SK-N-SH treated with all-trans-retinoic acid at 6 μM for 48 hours (cell line): Measurements from ENCODE around the gene SHOX.

Source experiments
- BACH2 ChIP-seq: fragments of 250-450 bp; sonication (Bioruptor Pico); IDR thresholded peaks from 2 replicates; pipeline ENCODE4 v1.9.0; 2021; ENCODE audit warnings: mild to moderate bottlenecking, borderline replicate concordance
- CSDC2 ChIP-seq: fragments of 250-450 bp; sonication (Bioruptor Pico); IDR thresholded peaks from 2 replicates; pipeline ENCODE4 v1.5.0; 2020; ENCODE audit warnings: mild to moderate bottlenecking, moderate library complexity
- ISL1 ChIP-seq: fragments of 250-450 bp; sonication (Bioruptor Pico); IDR thresholded peaks from 2 replicates; pipeline ENCODE4 v2.1.2; 2022; ENCODE audit warnings: mild to moderate bottlenecking, moderate library complexity
- RARB ChIP-seq: fragments of 250-450 bp; sonication (Bioruptor Pico); IDR thresholded peaks from 2 replicates; pipeline ENCODE4 v1.8.0; 2021; ENCODE audit warnings: mild to moderate bottlenecking, moderate library complexity
- TCF4 ChIP-seq: fragments of 250-450 bp; sonication (Bioruptor Pico); IDR thresholded peaks from 2 replicates; pipeline ENCODE4 v1.8.0; 2021; ENCODE audit warnings: mild to moderate bottlenecking, moderate library complexity, borderline replicate concordance
- ZC3H10 ChIP-seq: fragments of 250-450 bp; sonication (Bioruptor Pico); IDR thresholded peaks from 2 replicates; pipeline ENCODE4 v1.5.1; 2021; ENCODE audit warnings: mild to moderate bottlenecking, moderate library complexity
- ZFP30 ChIP-seq: fragments of 450-650 bp; formaldehyde crosslinking; IDR thresholded peaks from 2 replicates; pipeline ENCODE4 v1.5.0; 2022; ENCODE audit warnings: mild to moderate bottlenecking, moderate library complexity
- ZNF565 ChIP-seq: fragments of 450-650 bp; formaldehyde crosslinking; conservative IDR thresholded peaks from 2 replicates; pipeline ENCODE4 v1.5.0; 2020; ENCODE audit warnings: low read depth, mild to moderate bottlenecking, moderate library complexity
- ZNF70 ChIP-seq: fragments of 450-650 bp; formaldehyde crosslinking; IDR thresholded peaks from 2 replicates; pipeline ENCODE4 v1.5.0; 2020; ENCODE audit warnings: mild to moderate bottlenecking, moderate library complexity
- ZNF8 ChIP-seq: fragments of 450-650 bp; formaldehyde crosslinking; IDR thresholded peaks from 2 replicates; pipeline ENCODE4 v1.5.0; 2020; ENCODE audit warnings: mild to moderate bottlenecking, moderate library complexity
- TF ChIP-seq, protein P1 (sequence below): fragments of 250-450 bp; sonication (Bioruptor Pico); IDR thresholded peaks from 2 replicates; pipeline ENCODE4 v1.5.0; 2020; ENCODE audit warnings: mild to moderate bottlenecking, moderate library complexity
- TF ChIP-seq, protein P2 (sequence below): fragments of 250-450 bp; sonication (Bioruptor Pico); IDR thresholded peaks from 2 replicates; pipeline ENCODE4 v1.8.0; 2020; ENCODE audit warnings: mild to moderate bottlenecking, moderate library complexity, borderline replicate concordance
- TF ChIP-seq, protein P3 (sequence below): fragments of 250-450 bp; sonication (Bioruptor Pico); IDR thresholded peaks from 2 replicates; pipeline ENCODE4 v1.5.1; 2021; ENCODE audit warnings: mild to moderate bottlenecking, moderate library complexity

GRCh38 chrX:585115-585808 lies 45.3 kb upstream of the SHOX start:
- TF ChIP-seq, protein P1, sequence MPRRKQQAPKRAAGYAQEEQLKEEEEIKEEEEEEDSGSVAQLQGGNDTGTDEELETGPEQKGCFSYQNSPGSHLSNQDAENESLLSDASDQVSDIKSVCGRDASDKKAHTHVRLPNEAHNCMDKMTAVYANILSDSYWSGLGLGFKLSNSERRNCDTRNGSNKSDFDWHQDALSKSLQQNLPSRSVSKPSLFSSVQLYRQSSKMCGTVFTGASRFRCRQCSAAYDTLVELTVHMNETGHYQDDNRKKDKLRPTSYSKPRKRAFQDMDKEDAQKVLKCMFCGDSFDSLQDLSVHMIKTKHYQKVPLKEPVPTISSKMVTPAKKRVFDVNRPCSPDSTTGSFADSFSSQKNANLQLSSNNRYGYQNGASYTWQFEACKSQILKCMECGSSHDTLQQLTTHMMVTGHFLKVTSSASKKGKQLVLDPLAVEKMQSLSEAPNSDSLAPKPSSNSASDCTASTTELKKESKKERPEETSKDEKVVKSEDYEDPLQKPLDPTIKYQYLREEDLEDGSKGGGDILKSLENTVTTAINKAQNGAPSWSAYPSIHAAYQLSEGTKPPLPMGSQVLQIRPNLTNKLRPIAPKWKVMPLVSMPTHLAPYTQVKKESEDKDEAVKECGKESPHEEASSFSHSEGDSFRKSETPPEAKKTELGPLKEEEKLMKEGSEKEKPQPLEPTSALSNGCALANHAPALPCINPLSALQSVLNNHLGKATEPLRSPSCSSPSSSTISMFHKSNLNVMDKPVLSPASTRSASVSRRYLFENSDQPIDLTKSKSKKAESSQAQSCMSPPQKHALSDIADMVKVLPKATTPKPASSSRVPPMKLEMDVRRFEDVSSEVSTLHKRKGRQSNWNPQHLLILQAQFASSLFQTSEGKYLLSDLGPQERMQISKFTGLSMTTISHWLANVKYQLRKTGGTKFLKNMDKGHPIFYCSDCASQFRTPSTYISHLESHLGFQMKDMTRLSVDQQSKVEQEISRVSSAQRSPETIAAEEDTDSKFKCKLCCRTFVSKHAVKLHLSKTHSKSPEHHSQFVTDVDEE (CRISPR knock-in tag) = no peak
- TF ChIP-seq ZFP30 (CRISPR knock-in tag) (no peak), ISL1 (CRISPR knock-in tag) (no peak), ZNF565 (CRISPR knock-in tag) (no peak), TCF4 (CRISPR knock-in tag) (no peak), ZC3H10 (CRISPR knock-in tag) (no peak), ZNF8 (no peak), CSDC2 (CRISPR knock-in tag) (no peak), BACH2 (CRISPR knock-in tag) (no peak), RARB (CRISPR knock-in tag) (no peak), ZNF70 (CRISPR knock-in tag) (no peak)
- TF ChIP-seq, protein P2, sequence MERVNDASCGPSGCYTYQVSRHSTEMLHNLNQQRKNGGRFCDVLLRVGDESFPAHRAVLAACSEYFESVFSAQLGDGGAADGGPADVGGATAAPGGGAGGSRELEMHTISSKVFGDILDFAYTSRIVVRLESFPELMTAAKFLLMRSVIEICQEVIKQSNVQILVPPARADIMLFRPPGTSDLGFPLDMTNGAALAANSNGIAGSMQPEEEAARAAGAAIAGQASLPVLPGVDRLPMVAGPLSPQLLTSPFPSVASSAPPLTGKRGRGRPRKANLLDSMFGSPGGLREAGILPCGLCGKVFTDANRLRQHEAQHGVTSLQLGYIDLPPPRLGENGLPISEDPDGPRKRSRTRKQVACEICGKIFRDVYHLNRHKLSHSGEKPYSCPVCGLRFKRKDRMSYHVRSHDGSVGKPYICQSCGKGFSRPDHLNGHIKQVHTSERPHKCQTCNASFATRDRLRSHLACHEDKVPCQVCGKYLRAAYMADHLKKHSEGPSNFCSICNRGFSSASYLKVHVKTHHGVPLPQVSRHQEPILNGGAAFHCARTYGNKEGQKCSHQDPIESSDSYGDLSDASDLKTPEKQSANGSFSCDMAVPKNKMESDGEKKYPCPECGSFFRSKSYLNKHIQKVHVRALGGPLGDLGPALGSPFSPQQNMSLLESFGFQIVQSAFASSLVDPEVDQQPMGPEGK (CRISPR knock-in tag) = no peak
- TF ChIP-seq, protein P3, sequence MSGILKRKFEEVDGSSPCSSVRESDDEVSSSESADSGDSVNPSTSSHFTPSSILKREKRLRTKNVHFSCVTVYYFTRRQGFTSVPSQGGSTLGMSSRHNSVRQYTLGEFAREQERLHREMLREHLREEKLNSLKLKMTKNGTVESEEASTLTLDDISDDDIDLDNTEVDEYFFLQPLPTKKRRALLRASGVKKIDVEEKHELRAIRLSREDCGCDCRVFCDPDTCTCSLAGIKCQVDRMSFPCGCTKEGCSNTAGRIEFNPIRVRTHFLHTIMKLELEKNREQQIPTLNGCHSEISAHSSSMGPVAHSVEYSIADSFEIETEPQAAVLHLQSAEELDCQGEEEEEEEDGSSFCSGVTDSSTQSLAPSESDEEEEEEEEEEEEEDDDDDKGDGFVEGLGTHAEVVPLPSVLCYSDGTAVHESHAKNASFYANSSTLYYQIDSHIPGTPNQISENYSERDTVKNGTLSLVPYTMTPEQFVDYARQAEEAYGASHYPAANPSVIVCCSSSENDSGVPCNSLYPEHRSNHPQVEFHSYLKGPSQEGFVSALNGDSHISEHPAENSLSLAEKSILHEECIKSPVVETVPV (CRISPR knock-in tag) = no peak
